C4-2B (cell line): ENCODE results near the gene PLD4.

ENCODE experiments used
- H3K27ac ChIP-seq: fragments of 450-650 bp; 2 replicates; pipeline ENCODE4 v1.5.1; 2017
- ZFX ChIP-seq: fragments of 450-650 bp; IDR thresholded peaks from 2 replicates; pipeline ENCODE4 v1.6.1; 2017
- TF ChIP-seq, protein P1 (sequence below): fragments of 450-650 bp; conservative IDR thresholded peaks from 2 replicates; pipeline ENCODE4 v1.5.1; 2017; ENCODE audit warnings: mild to moderate bottlenecking

PLD4 gene

DNA sequence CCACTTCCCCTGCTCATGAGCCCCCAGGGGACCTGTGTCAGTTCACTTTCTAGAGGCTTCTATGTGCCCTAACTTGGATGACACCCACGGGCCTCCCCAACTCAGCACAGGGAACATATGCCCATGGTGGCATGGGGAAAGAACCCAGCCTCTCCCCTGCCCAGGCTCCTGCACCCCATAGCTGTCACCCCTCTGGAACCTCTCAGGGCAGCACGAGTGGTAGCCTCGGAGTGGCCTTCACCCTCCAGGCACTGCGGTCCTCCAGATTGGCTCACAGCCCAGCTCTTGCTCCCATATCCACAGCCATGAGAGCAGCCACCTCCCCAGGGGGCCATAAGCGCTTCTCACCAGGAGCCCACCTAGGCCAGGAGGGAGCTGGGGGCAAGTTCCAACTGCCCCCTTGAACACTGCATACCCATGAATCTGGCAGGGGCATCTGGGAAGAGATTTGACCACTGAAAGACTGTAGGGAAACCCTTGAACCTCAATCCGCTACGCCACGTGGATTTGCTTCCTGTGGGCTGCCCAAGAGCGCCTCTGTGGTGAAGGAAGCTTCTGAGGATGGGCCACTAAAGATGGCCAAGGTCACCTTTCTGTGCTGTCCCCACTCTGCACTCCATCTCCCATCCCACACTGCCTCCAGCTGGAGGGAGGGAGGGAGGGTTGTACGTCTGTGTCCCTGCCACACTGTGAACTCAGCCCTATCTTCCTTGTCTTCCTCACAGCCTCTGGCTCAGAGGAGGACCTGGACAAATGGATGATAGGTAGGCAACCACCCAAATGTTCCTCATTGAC lies 11.9 kb downstream of the PLD4 start:
- no peak overlapping the region for H3K27ac ChIP-seq
- TF ChIP-seq, protein P1, sequence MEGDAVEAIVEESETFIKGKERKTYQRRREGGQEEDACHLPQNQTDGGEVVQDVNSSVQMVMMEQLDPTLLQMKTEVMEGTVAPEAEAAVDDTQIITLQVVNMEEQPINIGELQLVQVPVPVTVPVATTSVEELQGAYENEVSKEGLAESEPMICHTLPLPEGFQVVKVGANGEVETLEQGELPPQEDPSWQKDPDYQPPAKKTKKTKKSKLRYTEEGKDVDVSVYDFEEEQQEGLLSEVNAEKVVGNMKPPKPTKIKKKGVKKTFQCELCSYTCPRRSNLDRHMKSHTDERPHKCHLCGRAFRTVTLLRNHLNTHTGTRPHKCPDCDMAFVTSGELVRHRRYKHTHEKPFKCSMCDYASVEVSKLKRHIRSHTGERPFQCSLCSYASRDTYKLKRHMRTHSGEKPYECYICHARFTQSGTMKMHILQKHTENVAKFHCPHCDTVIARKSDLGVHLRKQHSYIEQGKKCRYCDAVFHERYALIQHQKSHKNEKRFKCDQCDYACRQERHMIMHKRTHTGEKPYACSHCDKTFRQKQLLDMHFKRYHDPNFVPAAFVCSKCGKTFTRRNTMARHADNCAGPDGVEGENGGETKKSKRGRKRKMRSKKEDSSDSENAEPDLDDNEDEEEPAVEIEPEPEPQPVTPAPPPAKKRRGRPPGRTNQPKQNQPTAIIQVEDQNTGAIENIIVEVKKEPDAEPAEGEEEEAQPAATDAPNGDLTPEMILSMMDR, result no peak
- TF ChIP-seq ZFX, result no peak

DNA sequence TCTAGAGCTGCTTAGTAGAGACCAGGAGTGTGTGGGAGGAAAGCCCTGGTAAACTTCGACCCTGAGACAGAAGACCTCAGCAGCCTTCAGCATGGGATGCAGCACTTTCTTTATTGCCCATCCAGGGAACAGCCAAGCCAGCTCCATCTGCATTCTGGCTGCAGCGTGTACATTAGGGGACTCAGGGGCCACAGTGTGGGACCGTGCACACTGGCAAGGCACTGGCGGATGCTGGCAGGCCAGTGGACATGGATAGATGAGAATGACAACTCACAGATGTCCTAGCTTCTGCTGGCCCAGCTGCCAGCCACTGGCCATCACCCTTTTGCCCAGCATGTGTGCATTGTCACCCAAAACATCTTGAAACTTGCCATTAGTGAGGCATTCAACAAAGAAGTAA lies 12.5 kb downstream of the PLD4 start:
- TF ChIP-seq ZFX, result no peak
- TF ChIP-seq, protein P1, result no peak
- H3K27ac ChIP-seq, result no peak overlapping the region

DNA sequence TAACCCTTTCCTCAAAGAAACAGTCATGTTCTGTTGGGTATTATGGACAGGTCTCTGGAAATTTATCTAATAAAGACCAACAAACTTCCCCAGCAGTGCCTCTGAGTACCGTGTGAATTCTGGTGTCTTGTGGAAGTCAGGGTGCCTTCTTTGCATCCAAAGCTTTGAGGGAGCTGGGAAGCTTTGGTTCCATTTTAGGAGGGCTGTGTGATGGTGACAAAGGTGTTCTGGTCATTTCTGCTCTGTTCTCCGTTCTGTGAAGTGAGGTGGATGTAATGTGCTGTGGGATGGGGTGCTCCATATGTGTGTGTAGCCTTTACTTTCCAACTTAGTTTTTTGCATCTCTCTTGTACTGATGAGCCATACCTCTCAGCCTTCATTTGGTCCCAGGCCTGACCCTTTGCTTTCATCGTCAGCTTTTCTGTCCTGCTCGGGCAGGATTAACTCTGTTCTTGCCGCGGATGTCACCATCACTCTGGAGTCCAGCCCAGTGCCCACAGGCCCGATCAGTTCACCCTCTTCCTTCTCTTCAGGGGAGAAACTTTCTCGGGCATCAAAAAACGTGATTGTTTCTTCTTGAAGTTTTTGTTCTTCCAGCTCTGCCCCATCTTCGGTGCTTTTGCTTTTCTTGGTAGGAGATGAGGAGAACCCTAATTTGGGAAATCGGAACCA lies 13.2 kb downstream of the PLD4 start:
- TF ChIP-seq, protein P1, result no peak
- TF ChIP-seq ZFX, result no peak
- no peak overlapping the region for H3K27ac ChIP-seq

DNA sequence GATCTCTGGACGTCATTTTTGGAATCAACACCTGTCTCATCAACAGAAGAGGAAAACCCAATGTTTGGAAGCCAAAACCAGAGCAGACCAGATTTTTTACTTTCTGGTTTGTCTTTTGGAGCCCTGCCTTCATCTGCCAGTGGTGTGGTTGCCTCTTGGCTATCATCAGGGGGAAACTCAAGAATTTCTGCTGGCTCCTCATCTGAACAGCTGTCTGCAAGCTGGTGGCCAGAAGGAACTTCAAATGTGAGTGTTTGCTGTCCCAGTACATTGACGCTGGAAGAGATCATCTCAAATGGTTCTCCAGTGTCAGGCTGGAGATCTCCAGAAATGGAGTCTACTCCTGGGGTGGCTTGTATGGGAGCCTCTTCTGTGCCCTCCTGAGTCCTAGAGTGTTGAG lies 13.8 kb downstream of the PLD4 start:
- TF ChIP-seq, protein P1, result no peak
- TF ChIP-seq ZFX, result no peak

DNA sequence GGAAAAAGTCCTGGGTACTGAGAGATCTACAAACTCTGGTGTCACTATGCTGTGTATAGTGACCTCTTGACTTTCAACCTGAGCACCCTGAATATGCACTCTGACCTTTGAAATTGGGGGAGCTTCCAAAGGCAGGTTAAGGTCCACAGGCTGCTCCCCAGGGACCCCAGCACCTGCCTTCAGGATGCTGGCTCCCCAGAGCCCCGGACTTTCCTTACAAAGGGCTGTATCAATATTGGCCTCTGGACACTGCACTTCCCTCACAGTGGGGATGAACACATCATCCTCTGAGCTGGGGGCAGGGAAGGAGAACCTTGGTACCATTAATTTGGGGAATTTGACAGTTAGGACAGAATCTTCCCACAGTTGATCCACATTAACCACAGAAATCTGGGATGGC lies 14.3 kb downstream of the PLD4 start:
- no peak overlapping the region for H3K27ac ChIP-seq
- TF ChIP-seq, protein P1, result no peak
- no peak for TF ChIP-seq ZFX

More for the DNA sequence above, 13.8 kb downstream of the PLD4 start:
- H3K27ac ChIP-seq, result no peak overlapping the region

DNA sequence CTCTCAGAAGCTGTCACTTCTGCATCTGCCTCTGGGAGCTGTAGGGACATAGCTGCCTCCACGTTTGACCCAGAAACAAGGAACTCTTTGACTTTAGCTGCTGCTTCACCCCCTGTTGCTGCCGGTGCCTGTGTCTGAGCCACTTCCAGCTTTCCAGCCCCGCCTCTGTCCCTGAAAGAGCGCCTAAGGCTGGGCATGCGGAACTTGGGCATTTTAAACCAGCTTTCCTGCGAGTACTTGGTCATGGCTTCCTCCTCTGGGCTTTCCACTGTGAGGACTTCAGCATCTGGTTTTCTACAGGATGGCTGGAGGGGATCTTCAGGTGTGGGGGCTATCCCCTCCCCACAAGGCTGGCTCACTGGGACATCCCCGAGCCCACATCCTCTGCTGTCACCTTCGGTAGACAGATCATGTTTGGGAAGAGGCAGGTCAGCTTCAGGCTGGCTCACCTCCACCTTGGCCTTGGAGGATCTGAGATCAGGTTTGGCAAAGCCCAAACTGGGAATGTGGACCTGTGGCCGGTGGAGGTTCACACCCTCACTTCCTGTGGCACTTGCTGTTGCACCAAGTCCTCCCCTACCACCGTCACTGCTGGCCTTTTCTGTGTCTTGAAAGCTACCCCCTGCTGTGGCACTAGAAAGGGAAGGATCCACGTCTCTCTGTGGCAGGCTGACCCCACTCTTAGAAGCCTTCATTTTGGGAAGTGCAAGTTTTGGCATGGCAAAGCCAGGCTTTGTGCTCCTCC lies 15.2 kb downstream of the PLD4 start:
- no peak for TF ChIP-seq ZFX
- TF ChIP-seq, protein P1, result no peak
- H3K27ac ChIP-seq, result no peak overlapping the region
